DMS 273 treated with DMSO at 0.1 percent for 48 hours (cell line): ENCODE results near the gene SRSF8.

Source experiments
- DNase-seq: peaks from one replicate; lab custom pipeline; 2025; lab: John Stamatoyannopoulos, UW

SRSF8 gene

GRCh38 chr11:95070471-95070870, 3.8 kb downstream of the SRSF8 start:
- no peak for DNase-seq

DNA sequence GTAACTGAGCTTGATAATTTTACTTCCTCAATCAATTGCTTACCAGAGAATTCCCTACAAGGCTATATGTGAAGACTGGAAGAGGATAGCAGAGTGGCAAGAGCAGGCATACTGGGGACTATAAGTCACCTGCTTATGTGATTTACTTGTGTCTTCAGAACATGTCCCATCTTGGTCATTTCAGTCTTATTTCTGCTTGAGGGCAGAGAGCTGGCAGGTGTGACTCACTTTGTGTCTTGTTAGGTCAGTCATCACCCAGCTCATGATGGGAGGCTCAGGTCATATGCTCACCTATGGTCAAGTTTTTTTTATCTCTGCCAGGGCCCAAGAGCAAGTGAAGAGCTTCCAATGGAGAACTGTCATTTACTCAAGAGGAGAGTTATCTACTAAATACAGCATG, 6.2 kb downstream of the SRSF8 start:
- no peak for DNase-seq

- DNase-seq, result no peak
Measured at GRCh38 chr11:95074792-95075563, 8.3 kb downstream of the SRSF8 start.

- no peak for DNase-seq
Measured at GRCh38 chr11:95076416-95076815, 9.7 kb downstream of the SRSF8 start.

- no peak for DNase-seq
Measured at GRCh38 chr11:95076981-95077380, 10.3 kb downstream of the SRSF8 start.

DNA sequence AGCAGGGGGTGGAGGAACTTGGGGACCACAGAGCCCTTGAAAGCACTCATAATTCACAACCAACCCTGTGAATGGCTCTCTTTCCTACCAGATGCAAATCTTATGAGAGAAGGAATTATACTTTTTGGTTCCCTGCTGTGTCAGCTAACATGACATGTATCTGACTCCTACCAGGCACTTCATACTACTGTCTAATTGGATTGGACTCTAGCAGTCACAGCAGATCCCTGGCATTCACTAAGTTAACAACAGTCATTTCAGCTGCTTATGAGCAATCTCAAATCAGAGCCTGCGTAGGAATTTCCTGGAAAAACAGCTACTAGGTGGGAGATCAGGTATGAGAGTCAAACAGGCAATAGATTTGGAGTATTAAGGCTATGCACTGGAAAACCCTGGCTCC, 11.8 kb downstream of the SRSF8 start:
- DNase-seq, result no peak

GRCh38 chr11:95081010-95081409, 14.3 kb downstream of the SRSF8 start:
- DNase-seq, result no peak

- no peak for DNase-seq
Measured at GRCh38 chr11:95081412-95081811, 14.7 kb downstream of the SRSF8 start.

GRCh38 chr11:95082576-95083001, 15.9 kb downstream of the SRSF8 start:
- no peak for DNase-seq

- no peak for DNase-seq
Measured at GRCh38 chr11:95084509-95084908, 17.8 kb downstream of the SRSF8 start.

DNA sequence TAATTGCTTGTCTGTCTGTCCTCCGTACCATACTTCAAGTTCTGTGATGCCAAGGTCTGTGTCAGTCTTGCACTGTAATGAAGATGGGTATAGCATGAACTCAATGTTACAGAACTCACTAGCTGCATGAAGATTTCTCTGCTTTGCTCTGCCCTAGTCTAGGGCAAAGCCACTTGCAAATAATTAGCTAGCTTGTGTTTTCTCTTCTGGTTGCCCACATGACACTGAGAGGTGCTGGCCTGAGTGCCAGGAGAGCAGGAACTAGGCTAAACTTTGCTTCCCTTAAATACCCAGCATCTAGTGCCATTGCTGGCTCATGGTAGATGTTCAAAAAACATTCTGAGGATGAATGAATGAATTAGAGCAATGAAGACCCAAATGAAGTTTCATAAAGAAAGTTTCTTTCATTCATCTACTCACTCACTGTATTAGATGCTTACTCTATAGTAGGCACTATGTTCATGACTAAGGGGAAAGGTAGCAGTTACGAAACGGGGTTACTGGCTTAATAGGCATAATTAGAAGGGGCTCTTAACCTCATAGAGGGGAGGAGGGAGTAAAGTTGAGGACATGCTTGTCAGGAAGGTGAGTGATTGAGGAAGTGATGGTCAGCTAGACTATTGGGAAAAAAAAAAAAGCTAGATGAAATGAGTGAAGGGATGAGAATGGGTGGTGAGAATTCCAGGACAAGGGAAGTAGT, 18.5 kb downstream of the SRSF8 start:
- no peak for DNase-seq

GRCh38 chr11:95086151-95086550, 19.4 kb downstream of the SRSF8 start:
- DNase-seq, result no peak

GRCh38 chr11:95086836-95087570, 20.3 kb downstream of the SRSF8 start:
- no peak for DNase-seq

GRCh38 chr11:95088946-95089619, 22.4 kb downstream of the SRSF8 start:
- no peak for DNase-seq

GRCh38 chr11:95089620-95090542, 23.2 kb downstream of the SRSF8 start, which contains the start of gene ENDOD1:
Gene ENDOD1 (plus strand): TSS chr11:95089846. CDS start chr11:95089928, 82 bp downstream.
- DNase-seq, result peak; percentile 58

- DNase-seq, result no peak
Measured at GRCh38 chr11:95091663-95092180, 25.0 kb downstream of the SRSF8 start.

DNA sequence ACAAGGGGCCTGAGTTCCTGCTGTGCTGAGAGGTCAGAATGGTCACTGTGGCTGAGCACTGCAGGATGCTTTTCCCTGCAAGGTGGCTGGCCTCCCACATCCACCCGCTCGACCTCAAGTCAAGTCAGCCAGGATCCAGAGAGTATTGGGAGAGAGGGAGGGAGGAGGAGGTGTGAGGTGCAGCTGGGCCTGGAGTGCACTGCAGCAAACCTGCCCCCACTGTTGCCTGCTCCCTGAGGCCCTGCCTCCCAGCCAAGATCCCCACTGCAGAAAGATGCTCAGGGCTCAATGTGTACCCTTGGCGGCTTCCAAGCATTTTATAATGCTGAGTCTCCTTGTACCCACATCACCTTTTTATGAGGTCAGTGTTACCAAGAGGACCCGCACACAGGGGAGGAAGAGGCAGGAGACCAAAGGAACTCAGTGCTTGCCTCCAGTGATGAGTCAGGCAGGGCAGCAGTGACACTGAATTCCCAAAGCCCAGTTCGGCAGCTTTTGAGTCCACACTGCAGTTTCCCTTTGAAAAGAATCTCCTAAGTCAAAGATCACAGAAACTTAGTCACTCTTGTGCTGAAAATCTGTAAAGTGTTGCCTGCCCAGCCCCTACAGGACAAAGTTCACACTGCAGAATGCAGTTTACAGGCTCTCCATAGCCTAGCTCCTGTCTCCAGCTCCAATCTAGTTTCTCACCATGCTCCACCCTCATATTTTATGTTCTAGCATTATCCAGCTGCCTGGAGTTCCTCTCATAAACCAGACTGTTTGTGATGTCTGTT, 26.0 kb downstream of the SRSF8 start:
- no peak for DNase-seq

DNA sequence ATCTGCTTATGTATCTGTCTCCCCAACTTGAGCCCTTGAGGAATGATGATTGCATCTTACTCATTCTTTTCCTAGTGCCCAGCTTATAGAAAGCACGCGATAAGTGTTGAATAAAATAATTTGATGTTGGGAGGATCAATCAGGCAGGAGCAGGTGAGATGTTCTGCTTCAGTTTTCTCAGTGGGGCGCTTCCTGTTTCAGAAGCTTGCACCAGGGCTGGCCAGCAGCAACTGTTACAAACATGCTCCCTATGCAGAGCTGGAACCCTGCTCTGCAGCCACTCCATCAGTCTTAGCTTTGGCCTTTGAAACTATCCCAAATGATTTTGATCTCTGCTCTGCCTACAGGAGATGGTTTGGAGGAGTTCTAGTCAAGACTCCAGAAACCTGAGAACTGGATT, 26.8 kb downstream of the SRSF8 start:
- DNase-seq, result no peak

DNA sequence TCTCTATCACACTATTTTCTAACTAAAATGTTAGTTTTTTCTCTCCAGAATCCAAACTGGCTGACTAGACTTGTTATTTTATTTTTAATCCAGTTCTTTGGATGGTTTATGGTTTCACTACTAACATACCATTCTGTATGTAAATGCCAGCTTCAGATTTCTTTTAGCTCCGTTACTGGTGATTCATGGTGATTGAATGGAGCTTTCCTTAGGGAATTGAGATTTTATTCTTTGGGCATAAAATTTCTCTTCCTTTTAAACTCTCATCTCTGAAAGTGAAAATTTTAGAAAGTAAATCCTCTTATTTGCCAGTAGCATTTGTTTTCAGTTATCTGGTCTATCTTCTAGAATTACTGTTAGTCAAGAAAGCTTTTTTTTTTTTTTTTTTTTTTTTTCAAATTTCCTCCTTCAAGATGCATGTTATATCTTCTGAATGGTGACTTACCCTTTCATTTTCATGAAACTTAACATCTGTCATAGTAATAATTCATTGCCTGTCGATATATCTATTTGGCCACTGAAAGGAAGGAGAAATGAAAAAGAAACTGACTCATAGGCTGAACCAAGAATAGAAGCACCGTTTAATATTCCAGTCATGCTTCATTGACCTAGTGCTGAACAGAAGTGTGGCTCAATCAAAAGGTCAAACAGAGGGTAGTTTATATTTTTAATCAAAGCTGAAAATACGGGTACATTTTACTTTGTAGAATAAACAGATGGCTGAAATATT, 29.3 kb downstream of the SRSF8 start:
- no peak for DNase-seq
